ENCODE measurements around the gene E2F3.
"Not testable (repeated sequence)": the region's sequence is repeated elsewhere in the genome, so short reads cannot be mapped to it uniquely, and the experiment has no call there.

E2F3 gene

GRCh38 chr6:20433929-20434328, 32.2 kb downstream of the E2F3 start:
- no peak for DNase-seq (ENCODE audit: low read depth)

DNA sequence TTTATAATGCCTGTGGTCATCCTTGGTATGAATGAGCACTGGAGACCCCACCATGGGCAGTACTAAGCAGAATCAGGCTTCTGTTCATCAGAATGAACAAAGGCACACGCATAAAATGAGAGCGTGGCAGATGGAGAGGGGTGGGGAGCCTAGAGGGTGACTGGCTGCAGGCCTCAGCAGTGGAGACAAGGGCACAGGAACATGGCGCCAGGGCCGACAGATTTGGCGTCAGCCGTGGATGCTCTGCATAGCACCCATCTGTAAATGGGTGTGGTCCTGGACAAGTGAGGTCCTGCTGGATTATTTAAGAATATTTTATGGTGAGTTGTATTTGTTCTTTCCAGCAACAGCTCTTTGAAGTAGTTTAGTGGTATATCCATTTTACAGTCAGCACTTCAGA, 33.1 kb downstream of the E2F3 start:
- no peak for DNase-seq (ENCODE audit: low read depth)

GRCh38 chr6:20436719-20437118, 35.0 kb downstream of the E2F3 start:
- no peak for DNase-seq (ENCODE audit: low read depth)

- no peak for DNase-seq (ENCODE audit: low read depth)
Observed at GRCh38 chr6:20437639-20438038, 36.0 kb downstream of the E2F3 start.

- peak; percentile 24 for DNase-seq (ENCODE audit: low read depth)
Observed at GRCh38 chr6:20438462-20439070, 36.9 kb downstream of the E2F3 start.

DNA sequence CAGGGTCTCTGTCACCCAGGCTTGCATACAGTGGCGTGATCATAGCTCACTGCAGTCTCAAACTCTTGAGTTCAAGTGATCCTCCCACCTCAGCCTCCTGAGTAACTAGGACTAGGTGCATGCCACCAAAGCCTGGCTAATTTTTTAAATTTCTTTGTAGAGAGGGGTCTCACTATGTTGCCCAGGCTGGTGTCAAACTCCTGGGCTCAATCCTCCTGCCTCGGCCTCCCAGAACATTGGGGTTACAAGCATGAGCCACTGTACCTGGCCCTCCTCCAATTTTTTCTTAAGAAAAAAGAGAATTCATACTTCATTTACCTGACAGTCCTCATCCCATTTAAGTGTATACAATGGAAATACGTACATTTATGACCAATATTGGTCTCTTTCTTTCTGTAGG, 37.9 kb downstream of the E2F3 start:
- DNase-seq (ENCODE audit: low read depth), result no peak

- DNase-seq (ENCODE audit: low read depth), result no peak
Observed at GRCh38 chr6:20440296-20440695, 38.6 kb downstream of the E2F3 start.

DNA sequence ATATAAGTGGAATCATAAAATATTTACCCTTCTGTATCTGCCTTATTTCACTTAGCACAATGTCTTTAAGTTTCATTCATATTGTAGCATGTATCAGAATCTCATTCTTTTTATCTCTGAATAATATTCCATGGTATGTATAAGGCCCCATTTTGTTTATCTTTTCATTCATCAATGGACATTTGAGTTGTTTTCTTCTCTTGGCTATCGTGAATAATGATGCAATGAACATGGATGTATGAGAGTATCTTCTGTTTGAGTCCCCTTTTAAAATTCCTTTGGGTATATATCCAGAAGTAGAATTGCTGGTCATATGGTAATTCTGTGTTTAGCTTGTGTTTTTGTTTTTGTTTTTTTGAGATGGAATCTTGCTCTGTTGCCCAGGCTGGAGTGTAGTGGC, 39.6 kb downstream of the E2F3 start:
- DNase-seq (ENCODE audit: low read depth), result no peak

DNA sequence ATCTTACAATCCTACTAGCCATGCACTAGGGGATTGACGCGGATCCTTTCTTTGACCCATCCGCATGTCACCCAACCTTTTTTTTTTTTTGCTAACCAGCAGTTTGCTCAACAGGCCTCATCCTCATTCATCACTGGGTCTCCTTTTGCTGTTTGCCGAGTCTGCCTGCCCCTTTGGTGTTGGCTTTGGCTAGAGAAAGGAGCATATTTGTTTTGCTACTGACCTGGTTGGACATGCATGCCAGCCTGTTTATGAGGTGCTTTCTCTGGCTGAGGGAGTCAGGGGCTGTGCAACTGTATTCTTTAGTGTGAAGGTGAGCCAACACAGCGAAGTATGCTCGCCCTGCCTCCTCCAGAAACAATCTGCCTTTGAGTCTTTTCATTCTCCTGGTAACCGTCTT, 40.2 kb downstream of the E2F3 start:
- DNase-seq (ENCODE audit: low read depth), result no peak

GRCh38 chr6:20444786-20445271, 43.1 kb downstream of the E2F3 start:
- peak; percentile 7 for DNase-seq (ENCODE audit: low read depth)

GRCh38 chr6:20447157-20447556, 45.5 kb downstream of the E2F3 start:
- DNase-seq (ENCODE audit: low read depth), result peak; percentile 42

DNA sequence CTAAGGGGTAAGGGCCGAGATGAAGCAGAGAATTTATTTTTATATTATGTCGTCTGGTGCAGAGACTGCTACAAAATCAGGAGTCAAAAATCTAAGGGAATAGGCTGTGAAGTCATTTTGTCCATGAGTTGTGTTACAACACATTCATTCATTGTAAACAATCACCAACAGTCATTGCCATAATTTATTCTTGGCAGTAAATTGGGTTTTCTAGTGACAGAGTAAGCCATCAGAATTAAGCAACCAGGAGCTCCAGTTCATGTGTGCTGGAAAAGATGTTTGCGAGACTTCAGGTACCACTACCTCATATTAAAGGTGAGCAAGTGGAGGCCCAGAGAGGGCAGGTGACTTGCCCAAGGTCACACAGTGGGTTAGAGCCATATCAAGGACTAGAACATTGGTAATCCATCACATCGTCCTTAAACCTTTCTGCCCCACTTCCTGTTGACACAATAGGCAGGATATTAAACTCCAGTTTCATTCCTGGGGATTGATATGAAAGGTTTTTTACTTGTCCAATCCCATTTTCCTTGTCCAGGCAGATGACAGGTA, 46.0 kb downstream of the E2F3 start:
- DNase-seq (ENCODE audit: low read depth), result peak; percentile 5

DNA sequence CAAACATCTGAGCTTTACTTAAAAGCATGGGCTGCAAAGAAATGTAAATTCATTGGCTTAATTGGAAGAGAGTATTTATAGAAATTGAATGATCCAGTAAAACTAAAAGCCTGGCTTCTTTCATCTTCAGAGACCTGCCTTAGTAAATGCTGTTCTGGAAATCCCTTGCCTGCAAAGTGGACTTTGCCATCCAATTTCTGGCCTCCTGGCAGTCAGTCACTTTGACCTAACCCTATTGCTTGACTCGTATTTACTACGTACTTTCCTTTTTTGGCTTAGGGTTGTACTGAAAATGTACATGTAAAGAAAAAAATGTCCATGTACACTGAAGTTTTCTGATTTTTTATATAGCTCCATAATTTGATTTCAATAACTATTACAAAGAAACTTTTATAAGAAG, 47.1 kb downstream of the E2F3 start:
- no peak for DNase-seq (ENCODE audit: low read depth)

DNA sequence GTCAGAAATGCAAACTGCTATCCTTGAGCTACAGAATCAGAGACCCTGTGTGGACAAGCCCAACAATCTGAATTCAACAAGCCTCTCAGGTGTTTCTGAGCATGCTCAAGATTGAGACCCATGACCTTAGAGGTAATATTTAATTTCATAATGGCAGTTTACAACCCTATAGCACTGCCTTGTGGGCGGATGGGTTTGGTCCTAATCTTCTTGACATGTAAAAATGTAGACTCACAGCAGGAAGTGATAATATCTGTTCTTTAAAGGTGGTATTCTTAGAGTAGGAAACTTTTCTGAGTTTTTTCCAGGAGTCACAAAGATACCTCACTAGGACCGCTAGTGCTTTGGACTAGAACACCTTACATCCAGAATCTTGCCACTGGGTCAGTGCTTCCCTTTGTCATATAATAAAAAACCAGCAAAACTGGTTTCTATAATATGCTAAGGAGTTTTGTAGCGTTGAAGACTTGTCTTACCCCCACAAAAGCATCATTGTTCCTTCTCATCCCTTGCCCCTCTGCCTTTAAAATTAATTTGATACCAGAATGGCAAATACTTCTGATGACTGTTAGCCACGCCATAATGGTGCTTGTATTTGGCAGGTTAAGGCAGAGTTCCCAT, 52.6 kb downstream of the E2F3 start:
- DNase-seq (ENCODE audit: low read depth), result no peak

- peak; percentile 75 for DNase-seq (ENCODE audit: low read depth)
Observed at GRCh38 chr6:20455251-20455940, 53.7 kb downstream of the E2F3 start.

DNA sequence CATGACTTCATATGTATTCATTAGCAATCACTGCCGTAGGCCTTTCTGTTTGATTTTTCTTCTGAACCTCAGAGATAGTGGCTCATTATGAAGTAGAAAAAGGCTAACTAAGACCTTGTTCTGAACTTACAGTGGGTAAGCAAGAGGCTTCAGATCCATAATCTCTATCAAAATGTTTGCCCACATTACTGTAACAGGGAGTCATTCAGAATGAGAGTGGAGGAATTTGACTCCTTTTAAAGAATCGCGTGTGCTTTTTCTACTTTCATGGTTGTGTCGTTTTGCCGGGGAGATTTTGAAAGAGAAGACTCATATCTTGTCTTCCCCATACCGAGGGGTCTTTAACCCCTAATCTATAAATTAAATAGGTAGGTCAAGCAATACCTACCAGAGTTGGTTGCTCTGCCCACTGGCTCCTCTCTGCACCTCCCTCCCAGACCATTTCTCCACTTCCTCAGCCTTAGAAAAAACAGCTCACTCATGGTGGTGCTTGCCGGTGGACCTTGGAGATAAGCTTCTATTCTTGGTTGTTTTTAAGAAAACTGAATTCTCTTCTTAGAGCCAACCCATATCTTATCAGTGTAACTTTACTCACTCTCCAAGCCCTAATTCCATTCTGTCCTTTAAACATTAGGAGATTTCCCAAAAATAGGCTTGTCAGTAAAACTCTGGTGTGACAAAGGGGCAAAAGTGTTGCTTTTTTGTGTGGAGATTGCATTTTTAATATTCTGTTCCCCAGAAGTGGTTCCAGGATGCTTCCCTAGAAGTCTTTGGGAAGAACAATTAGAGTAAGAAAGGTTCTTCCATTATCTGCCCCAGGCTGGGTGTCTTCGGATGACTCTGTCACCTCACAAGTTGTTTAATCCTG, 56.6 kb downstream of the E2F3 start:
- no peak for DNase-seq (ENCODE audit: low read depth)

GRCh38 chr6:20459682-20460081, 58.0 kb downstream of the E2F3 start:
- no peak for DNase-seq (ENCODE audit: low read depth)

GRCh38 chr6:20461576-20461975, 59.9 kb downstream of the E2F3 start:
- DNase-seq (ENCODE audit: low read depth), result no peak

- DNase-seq (ENCODE audit: low read depth), result no peak
Observed at GRCh38 chr6:20463396-20463795, 61.7 kb downstream of the E2F3 start.

GRCh38 chr6:20464041-20464440, 62.4 kb downstream of the E2F3 start:
- DNase-seq (ENCODE audit: low read depth), result no peak

GRCh38 chr6:20464847-20465246, 63.2 kb downstream of the E2F3 start:
- DNase-seq (ENCODE audit: low read depth), result no peak

DNA sequence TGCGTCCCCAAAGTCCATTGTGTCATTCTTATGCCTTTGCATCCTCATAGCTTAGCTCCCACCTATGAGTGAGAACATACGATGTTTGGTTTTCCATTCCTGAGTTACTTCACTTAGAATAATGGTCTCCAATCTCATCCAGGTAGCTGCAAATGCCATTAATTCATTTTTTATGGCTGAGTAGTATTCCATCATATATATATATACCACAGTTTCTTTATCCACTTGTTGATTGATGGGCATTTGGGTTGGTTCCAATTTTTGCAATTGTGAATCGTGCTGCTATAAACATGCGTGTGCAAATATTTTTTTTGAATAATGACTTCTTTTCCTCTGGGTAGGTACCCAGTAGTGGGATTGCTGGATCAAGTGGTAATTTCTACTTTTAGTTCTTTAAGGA, 63.9 kb downstream of the E2F3 start:
- not testable (repeated sequence) for DNase-seq (ENCODE audit: low read depth)

Data from EH (cell line).